GM19193 (cell line): ENCODE results near the gene SYTL3.

Experiments
- POLR2A ChIP-seq: IDR thresholded peaks from 4 replicates; pipeline ENCODE4 v1.6.1; 2011; ENCODE audit not compliant: insufficient read depth, insufficient read length; ENCODE audit errors: extremely low read depth

Gene SYTL3

DNA sequence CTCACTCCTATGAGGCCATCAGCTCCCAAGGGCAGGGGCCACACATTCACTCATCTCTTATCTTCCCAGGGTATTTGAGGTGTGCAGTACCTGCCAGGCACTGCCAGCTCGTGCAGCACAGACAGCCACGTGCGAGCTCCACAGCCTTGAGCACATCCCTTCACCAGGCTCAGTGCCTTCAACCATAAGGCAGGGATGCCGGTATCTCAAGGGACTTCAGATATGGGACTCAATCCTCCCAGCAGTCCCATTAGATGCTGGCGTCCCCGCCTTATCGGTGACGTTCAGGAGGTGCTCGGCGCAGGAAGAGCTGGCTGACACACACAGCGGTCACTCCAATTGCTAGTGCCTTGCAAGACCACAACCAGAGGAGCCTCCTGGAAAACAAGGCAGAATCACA is 122.3 kb downstream of the SYTL3 start:
- no peak for TF ChIP-seq POLR2A

GRCh38 chr6:158772851-158773371 is 123.1 kb downstream of the SYTL3 start:
- TF ChIP-seq POLR2A = no peak

DNA sequence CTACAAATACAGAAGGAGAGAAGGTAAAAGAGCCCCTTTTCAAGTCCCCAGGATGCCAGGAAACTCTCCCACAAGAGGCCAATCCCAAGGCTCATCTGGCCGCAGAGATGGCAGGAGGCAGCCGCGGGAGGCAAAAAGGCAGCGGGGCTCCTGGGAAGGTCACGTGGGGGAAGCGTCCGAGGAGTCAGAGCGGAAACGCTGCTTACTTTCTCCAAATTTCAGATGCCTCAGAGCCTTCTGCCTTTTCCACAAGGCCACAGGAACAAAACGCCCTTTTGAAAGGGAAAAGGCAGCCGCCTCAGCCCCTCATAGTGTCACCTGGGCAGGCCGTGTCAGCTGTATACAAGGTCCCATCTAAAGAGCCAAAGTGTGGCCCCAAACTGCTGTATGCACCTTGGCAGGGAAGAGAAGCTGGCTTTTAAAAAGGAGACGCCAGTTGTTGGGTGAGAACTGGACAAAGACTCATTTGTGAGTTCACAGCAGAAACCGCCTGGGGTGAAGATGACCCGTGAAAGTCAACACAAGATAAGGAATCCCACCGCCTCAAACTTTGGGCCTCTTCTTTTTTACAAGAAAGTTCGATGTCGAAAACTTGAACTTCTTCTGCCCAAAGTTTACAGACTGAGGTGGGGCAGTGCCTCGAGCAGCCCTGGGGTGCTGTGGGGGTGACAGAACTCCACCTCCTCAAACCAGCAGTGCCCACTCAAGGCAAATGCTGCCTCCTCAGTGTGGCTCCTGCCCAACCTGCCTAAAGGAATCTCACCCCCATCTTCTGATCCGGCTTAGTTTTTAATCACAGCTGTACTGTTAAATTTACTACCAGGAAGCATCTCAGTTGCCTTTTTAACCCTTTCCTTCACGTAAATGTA is 124.0 kb downstream of the SYTL3 start:
- TF ChIP-seq POLR2A = peak; percentile 12

DNA sequence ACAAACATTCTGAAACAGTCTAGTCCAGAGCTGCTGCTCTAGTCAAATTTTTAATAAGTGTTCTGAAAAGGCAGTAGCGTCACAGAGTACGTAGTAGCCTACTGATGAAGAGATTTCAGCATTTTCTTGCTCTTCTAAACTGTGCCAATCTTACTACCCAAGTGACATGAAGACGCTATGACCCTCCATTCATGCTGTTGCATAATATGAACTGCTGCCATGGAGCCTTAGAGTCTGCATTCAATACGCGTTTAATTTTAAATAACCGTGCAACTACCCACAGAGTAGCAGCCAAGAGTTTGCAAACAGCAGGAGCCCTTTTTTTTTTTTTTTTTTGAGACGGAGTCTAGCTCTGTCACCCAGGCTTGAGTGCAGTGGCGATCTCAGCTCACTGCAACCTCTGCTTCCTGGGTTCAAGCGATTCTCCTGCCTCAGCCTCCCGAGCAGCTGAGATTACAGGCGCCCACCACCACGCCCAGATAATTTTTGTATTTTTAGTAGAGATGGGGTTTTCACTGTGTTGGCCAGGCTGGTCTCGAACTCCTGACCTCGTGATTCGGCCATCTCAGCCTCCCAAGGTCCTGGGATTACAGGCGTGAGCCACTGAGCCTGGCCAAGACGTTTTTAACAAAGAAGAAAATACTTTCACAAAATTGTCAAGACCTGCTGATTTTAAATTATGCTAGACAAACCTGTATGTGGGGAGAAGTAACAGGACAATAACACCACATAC is 125.0 kb downstream of the SYTL3 start:
- TF ChIP-seq POLR2A = no peak

DNA sequence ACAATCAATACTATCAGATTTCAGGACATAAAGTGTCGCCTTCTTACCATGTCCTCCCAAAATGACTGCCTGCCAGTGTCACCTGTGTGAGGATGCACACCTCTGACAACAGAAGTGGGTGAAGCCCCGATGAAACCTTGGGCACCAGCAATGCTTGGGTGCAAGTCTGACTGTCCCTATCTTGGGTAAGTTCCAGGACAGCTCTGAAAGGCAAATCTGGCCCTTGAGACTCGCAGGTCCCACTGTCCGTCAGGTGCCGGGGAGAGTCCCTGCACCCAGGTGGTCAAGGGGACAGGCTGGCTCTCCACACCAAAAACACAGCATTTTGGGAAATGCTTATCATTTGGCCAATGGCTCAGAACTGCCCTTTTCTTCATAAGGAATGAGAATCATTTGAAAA is 126.0 kb downstream of the SYTL3 start:
- TF ChIP-seq POLR2A = no peak

DNA sequence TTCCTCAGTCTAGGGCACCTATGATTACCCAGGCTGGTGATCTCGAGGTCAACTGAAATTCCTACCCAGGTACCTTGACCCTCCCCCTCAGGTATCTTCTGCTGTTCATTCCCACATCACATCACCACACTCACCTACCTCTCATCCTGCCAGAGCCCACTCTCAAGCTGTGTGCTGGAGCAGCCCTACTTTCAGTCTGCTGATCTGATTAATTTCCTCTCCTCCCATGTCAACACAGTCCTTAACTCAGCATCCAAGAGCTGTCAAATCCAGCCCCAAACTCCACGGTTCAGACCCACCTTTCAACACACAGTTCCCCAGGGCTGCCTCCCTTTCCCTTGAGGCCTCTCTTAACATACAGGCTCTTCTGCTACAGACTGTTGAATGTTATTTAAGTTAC is 126.9 kb downstream of the SYTL3 start:
- TF ChIP-seq POLR2A = peak; percentile 28

DNA sequence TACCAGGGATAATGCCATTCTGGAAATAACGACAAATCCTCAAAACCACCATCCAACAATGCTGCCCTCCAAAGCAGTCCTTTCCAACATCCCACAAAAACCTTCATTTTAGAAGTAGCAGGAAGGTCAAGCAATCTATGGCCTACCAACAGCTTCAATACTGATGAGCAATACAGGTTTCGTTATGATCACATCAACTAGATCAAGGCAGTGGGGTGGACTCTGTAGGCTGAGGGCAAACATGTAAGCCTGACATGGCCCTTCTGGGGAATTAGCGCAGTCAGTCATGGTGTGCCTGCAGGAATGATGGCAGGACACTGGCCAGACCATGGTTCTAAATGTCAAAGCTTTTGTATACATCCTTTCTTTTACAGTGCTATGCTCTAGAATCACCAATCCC is 127.7 kb downstream of the SYTL3 start:
- TF ChIP-seq POLR2A = no peak

DNA sequence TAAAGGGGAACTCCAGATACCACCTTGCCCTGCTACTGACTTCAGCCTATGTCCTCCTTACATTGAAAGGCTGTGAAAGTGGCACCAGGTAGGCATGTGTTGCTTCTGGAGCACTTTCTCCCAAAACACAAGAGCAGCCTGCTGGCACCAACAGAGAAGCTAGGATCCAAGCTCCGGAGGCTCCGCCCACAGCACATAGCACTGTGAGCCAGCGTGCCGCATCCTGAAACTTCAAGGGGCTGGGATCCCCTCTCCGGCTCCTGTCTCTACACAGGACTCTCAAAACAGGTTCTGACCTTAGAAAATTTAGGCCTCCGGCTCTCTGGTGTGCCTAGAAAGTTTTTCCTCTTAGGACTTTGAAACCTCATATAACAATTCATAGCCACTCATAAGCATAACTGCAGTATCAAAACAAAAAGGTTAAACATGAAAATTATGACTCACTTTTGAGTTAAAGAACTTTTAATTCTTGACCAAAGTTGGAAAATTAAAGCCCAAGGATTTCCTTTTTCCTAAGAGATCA is 128.2 kb downstream of the SYTL3 start:
- no peak for TF ChIP-seq POLR2A

GRCh38 chr6:158780246-158780884 is 130.5 kb downstream of the SYTL3 start:
- TF ChIP-seq POLR2A = no peak

DNA sequence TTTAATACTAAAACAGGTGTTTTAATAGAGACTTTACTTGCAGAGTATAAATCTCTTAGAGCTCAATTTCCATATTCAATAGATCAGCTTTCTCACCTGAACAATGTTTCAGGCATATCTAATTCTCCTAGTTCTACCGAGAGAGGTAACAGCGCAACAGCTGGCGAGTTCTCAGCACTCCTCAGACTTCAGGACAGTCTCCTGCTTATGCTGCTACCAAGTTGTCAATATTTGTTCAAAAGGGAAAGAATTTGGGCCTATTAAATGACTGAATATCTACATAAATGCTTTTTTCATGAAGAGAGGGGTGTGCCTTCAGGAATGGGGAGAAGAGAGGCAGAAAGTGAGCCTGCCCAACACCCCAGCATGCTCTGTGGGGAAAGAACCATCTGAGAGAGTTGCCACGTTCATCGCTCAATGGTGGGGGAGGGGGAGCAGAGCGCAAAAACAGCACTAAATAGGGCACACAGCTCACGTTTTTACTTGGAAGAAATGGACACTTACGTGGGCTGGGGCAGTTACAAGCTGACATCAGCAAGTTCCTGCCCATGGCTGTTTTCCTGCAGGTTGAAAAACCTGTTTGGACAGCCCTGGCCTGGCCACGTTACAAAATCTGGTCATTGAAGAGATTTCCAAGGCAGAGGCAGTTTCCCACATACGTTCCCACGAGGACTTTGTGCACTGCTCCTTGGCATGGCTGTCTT is 131.3 kb downstream of the SYTL3 start:
- no peak for TF ChIP-seq POLR2A

GRCh38 chr6:158781692-158782373 is 132.0 kb downstream of the SYTL3 start:
- TF ChIP-seq POLR2A = peak; percentile 19

- TF ChIP-seq POLR2A = no peak
Observed at GRCh38 chr6:158782432-158783166, 132.7 kb downstream of the SYTL3 start.

GRCh38 chr6:158783167-158783450 is 133.3 kb downstream of the SYTL3 start:
- TF ChIP-seq POLR2A = no peak

DNA sequence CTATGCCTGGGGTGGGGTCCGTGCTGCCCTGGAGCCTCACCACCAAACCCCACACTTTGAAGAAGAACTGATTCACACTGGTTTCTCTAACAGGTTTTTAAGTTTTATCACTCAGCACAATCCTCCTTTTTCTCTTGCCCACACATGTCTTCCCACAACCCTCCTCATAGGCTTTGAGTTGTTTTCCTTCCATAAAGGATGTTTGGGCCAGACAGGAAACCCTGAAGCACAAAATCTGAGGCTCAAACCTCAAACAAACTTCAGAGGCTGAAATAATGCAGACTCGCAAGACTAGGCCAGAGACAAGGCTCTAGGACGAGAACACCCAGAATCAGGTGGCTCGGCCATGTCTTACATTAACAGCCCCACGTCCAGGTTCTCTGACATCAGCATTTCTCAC is 134.0 kb downstream of the SYTL3 start:
- TF ChIP-seq POLR2A = no peak

GRCh38 chr6:158784505-158784904 is 134.7 kb downstream of the SYTL3 start:
- TF ChIP-seq POLR2A = no peak
